Measurements from ENCODE around the gene RFX3.

DNA sequence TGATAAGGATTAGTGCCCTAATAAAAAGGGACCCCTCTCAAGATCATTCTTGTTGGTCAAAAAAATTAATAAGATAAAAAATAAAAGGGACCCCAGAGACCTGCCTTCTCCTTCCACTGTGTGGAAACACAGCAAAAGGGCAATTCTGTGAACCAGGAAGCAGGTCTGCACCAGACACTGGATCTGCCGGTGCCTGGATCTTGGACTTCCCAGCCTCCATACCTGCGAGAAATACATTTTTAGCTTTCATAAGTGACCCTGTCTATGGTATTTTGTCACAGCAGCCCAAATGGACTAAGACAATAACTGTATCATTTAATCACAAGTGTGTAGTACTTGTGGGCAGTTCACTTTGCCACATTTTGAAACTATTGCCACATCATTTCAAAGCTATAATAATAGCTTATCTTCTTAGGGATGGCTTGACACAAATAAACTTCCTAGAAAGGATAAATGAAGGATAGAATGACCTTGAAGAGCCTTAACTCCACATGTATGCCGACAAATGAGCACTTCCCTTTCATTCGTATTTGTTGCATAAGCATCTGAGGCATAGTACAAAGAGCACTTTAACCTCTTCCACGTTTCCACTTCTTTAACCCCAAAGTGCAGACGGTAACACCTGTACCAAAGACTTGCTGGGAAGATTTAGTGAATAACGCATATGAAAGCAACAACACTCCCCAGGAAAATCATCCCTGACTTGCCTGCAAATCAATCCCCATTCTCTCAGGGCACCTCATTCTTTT lies 336.5 kb downstream of the RFX3 start:
- no peak for TF ChIP-seq EZH2 (IDR thresholded peaks at IDR 0.05; ENCODE audit: low read depth)
- TF ChIP-seq, protein P1, sequence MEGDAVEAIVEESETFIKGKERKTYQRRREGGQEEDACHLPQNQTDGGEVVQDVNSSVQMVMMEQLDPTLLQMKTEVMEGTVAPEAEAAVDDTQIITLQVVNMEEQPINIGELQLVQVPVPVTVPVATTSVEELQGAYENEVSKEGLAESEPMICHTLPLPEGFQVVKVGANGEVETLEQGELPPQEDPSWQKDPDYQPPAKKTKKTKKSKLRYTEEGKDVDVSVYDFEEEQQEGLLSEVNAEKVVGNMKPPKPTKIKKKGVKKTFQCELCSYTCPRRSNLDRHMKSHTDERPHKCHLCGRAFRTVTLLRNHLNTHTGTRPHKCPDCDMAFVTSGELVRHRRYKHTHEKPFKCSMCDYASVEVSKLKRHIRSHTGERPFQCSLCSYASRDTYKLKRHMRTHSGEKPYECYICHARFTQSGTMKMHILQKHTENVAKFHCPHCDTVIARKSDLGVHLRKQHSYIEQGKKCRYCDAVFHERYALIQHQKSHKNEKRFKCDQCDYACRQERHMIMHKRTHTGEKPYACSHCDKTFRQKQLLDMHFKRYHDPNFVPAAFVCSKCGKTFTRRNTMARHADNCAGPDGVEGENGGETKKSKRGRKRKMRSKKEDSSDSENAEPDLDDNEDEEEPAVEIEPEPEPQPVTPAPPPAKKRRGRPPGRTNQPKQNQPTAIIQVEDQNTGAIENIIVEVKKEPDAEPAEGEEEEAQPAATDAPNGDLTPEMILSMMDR (conservative IDR thresholded peaks at IDR 0.05): no peak

Data from PC-9 (cell line).